B cell (primary cell): Measurements from ENCODE around the gene CCDC43. TPM values are rescaled to one million over a fixed set of nuclear protein-coding genes. Genes with fewer than 3 reads are reported as not detected.
"Not testable (repeated sequence)": the region's sequence is repeated elsewhere in the genome, so short reads cannot be mapped to it uniquely, and the experiment has no call there.

Source experiments
- ATAC-seq: fragments of 200-7000 bp; cut with Tn5 transposase; one replicate; pipeline ENCODE4 v1.10.0; 2021; ENCODE audit warnings: low read depth, mild to moderate bottlenecking, moderate number of reproducible peaks, moderate library complexity
- CTCF ChIA-PET: fragments of 350-600 bp; sonication (Branson Sonifier 250); formaldehyde crosslinking; loops from one replicate; lab custom pipeline; 2021; ENCODE audit warnings: antibody characterized with exemption, inconsistent platforms; lab: Charles Lee
- POLR2A ChIA-PET: fragments of 350-600 bp; sonication (Branson Sonifier 250); formaldehyde crosslinking; loops from one replicate; lab custom pipeline; 2021; ENCODE audit warnings: antibody characterized with exemption; lab: Charles Lee
- DNase-seq: peaks from one replicate; pipeline ENCODE4 v3.0.0; 2013
- H2AFZ ChIP-seq: 2 replicates; pipeline ENCODE4 v1.6.1; 2012; ENCODE audit warnings: mild to moderate bottlenecking, low read depth, low read length; ENCODE audit not compliant: insufficient read depth, poor library complexity, severe bottlenecking
- H3K27ac ChIP-seq, 2 donors: 1 replicate in 1 of 2; 2 replicates in 1 of 2; pipeline ENCODE4 v1.5.1; 2012 to 2013; ENCODE audit warnings: low read length in 2 of 2, mild to moderate bottlenecking in 2 of 2, moderate library complexity in 1 of 2
- H3K27me3 ChIP-seq, 4 experiments: fragments of 200-600 bp in 1 of 4; sonication (generic) in 1 of 4; replicated peaks in 1 of 4; 1 replicate in 2 of 4; 2 replicates in 2 of 4; pipeline versions ENCODE4 v1.6.1 to v1.7.0; 2013 to 2016; ENCODE audit warnings: low read length in 3 of 4, mild to moderate bottlenecking in 2 of 4, mixed read lengths in 1 of 4, moderate library complexity in 1 of 4; ENCODE audit not compliant: insufficient read depth in 4 of 4, control insufficient read depth in 3 of 4; ENCODE audit errors: control extremely low read depth in 1 of 4
- H3K36me3 ChIP-seq, 2 experiments: replicated peaks in 1 of 2; 1 replicate in 1 of 2; 2 replicates in 1 of 2; pipeline versions ENCODE4 v1.6.1 to v1.7.1; 2013; ENCODE audit warnings: low read length in 1 of 2; ENCODE audit not compliant: insufficient read depth in 2 of 2, control insufficient read depth in 1 of 2; ENCODE audit errors: control extremely low read depth in 1 of 2, extremely low read depth in 1 of 2
- H3K4me1 ChIP-seq, 2 donors: fragments of 200-600 bp in 1 of 2; sonication (generic) in 1 of 2; 1 replicate in 1 of 2; 2 replicates in 1 of 2; pipeline versions ENCODE4 v1.5.1 to v1.6.1; 2013 to 2017; ENCODE audit warnings: low read length in 2 of 2; ENCODE audit not compliant: control insufficient read depth in 2 of 2, insufficient read depth in 2 of 2
- H3K4me2 ChIP-seq: replicated peaks from 2 replicates; pipeline ENCODE3; 2012; ENCODE audit warnings: mild to moderate bottlenecking, low read depth, low read length; ENCODE audit not compliant: poor library complexity, severe bottlenecking
- H3K4me3 ChIP-seq, 5 experiments: fragments of 200-600 bp in 1 of 5; sonication (generic) in 1 of 5; 1 replicate in 3 of 5; 2 replicates in 2 of 5; pipeline versions ENCODE4 v1.5.1 to v1.7.0; 2011 to 2016; ENCODE audit warnings: low read length in 4 of 5, mild to moderate bottlenecking in 4 of 5, low read depth in 2 of 5, control low read depth in 1 of 5, moderate library complexity in 1 of 5; ENCODE audit not compliant: insufficient read depth in 1 of 5; ENCODE audit errors: control extremely low read depth in 1 of 5, extremely low read depth in 1 of 5
- H3K79me2 ChIP-seq: fragments of 200-600 bp; sonication (generic); one replicate; pipeline ENCODE4 v1.6.0; 2016; ENCODE audit warnings: low read length; ENCODE audit not compliant: control insufficient read depth, insufficient read depth
- H3K9ac ChIP-seq: fragments of 200-600 bp; sonication (generic); 2 replicates; pipeline ENCODE4 v1.6.1; 2017; ENCODE audit warnings: mild to moderate bottlenecking, low read length, moderate library complexity
- H3K9me3 ChIP-seq, 3 donors: one replicate each; pipeline versions ENCODE4 v1.6.1 to v1.7.1; 2013; ENCODE audit warnings: low read length in 2 of 3; ENCODE audit not compliant: control insufficient read depth in 2 of 3, insufficient read depth in 1 of 3; ENCODE audit errors: control extremely low read depth in 1 of 3
- H4K20me1 ChIP-seq: 2 replicates; pipeline ENCODE4 v1.6.0; 2012; ENCODE audit warnings: mild to moderate bottlenecking, low read length; ENCODE audit not compliant: insufficient read depth, control insufficient read depth, poor library complexity, severe bottlenecking
- H3K27ac Mint-ChIP-seq: one replicate; pipeline ENCODE4 v1.8.0; 2021; ENCODE audit warnings: mixed read lengths
- H3K27me3 Mint-ChIP-seq: one replicate; pipeline ENCODE4 v1.8.0; 2021; ENCODE audit warnings: mixed read lengths
- H3K4me1 Mint-ChIP-seq: one replicate; pipeline ENCODE4 v1.8.0; 2021; ENCODE audit warnings: mixed read lengths
- H3K4me3 Mint-ChIP-seq: one replicate; pipeline ENCODE4 v1.8.0; 2021; ENCODE audit warnings: mixed read lengths
- H3K9me3 Mint-ChIP-seq: one replicate; pipeline ENCODE4 v1.8.0; 2022; ENCODE audit warnings: mixed read lengths; ENCODE audit not compliant: insufficient read depth
- CTCF ChIP-seq: fragments of 200-600 bp; IDR thresholded peaks from one replicate; pipeline ENCODE4 v1.8.0; 2022; ENCODE audit warnings: antibody characterized with exemption, mild to moderate bottlenecking
- EZH2 ChIP-seq: IDR thresholded peaks from 2 replicates; pipeline ENCODE4 v1.6.1; 2012; ENCODE audit warnings: borderline replicate concordance, low read depth, mild to moderate bottlenecking, moderate library complexity, low read length; ENCODE audit not compliant: insufficient read depth, poor library complexity, severe bottlenecking
- WGBS: methylation state at CpG from one replicate; pipeline ENCODE4 v1.1.5; 2013; ENCODE audit warnings: missing lambda C conversion rate; ENCODE audit not compliant: insufficient coverage; 5-methylcytosine and 5-hydroxymethylcytosine counted together
- intact Hi-C: fragments of 100-400 bp; cut with micrococcal nuclease; formaldehyde crosslinking; loops from one replicate; pipeline ENCODE4 v1.10.0; 2022
- polyA plus RNA-seq: library from polyadenylated mRNA; depleted of rRNA; stranded (reverse); fragments of >200 nt; gene quantifications from 2 replicates; pipeline ENCODE4 v1.2.3, GENCODE V29; 2012
- total RNA-seq, 2 donors: library from RNA; stranded (reverse); fragments of 120-200 nt in 1 of 2; gene quantifications; 1 replicate in 1 of 2; 2 replicates in 1 of 2; pipeline versions ENCODE4 v1.2.3 to v1.2.4, GENCODE V29; 2013 to 2022

CCDC43 gene
- total and polyA plus RNA-seq, 2 donors (not counting 1 experiment from before 2014, with no cell fraction given), result 3.3 to 22.7 TPM

- Histone ChIP-seq H3K9ac (no peak overlapping the region), H3K36me3 (no peaks in the 10 kb centered on the region), H3K79me2 (no peaks in the 10 kb centered on the region), H3K27ac (no peak overlapping the region), H2AFZ (no peak overlapping the region), H3K4me2 (no peak overlapping the region), H3K9me3 (no peaks in the 10 kb centered on the region), H3K4me3 (no peak overlapping the region), H4K20me1 (no peaks in the 10 kb centered on the region), H3K4me1 (no peaks in the 10 kb centered on the region), H3K27me3 (peaks cover 0 to 3% (median 0%) of the 10 kb centered on the region in 4 experiments)
- no peaks in the 10 kb centered on the region for H3K9me3 Mint-ChIP-seq
- WGBS, result no CpG with 5 or more reads among the region's 1 CpG
- peak; percentile 43 for DNase-seq
- no peak for ATAC-seq
- POLR2A ChIA-PET, result no interaction called here
- H3K27ac Mint-ChIP-seq, result no peak overlapping the region
- TF ChIP-seq EZH2 (no peak), CTCF (peak; percentile 66)
- no peak overlapping the region for H3K4me3 Mint-ChIP-seq
- CTCF ChIA-PET, result interaction anchor here (0.6 to 5.7 kb wide), 5 partner anchors 12 to 106 kb away, joined by 3 to 72 read pairs (median 14); no protein-coding TSS in a partner anchor
- H3K27me3 Mint-ChIP-seq, result peaks cover 19% of the 10 kb centered on the region
- intact Hi-C loops, result loop anchor here (1.0 kb wide), 1 partner anchor 103 kb away; no protein-coding TSS in a partner anchor
- H3K4me1 Mint-ChIP-seq, result no peaks in the 10 kb centered on the region
These were observed 53.0 kb downstream of the CCDC43 start for GRCh38 chr17:44636562-44636961.

- H3K27ac ChIP-seq, DNase-seq, H3K27me3 ChIP-seq, H3K27ac Mint-ChIP-seq, H3K4me3 ChIP-seq, H3K9me3 ChIP-seq, H3K4me1 Mint-ChIP-seq, H3K4me1 ChIP-seq, H3K27me3 Mint-ChIP-seq, H3K36me3 ChIP-seq, ATAC-seq, H3K9me3 Mint-ChIP-seq, POLR2A ChIA-PET, intact Hi-C loops, H3K79me2 ChIP-seq, H3K9ac ChIP-seq, H3K4me3 Mint-ChIP-seq, H2AFZ ChIP-seq, H4K20me1 ChIP-seq, H3K4me2 ChIP-seq: not testable (repeated sequence)
- CTCF ChIA-PET, result interaction anchor here (0.6 to 5.7 kb wide), 2 partner anchors 59 to 101 kb away, joined by 3 to 34 read pairs; no protein-coding TSS in a partner anchor
- WGBS, result 100% methylated on average over 1 of the region's 4 CpGs
These were observed 55.2 kb downstream of the CCDC43 start for GRCh38 chr17:44634401-44634800.
